ENCODE measurements around the gene IFI27.

GRCh38 chr14:94112513-94113063 lies 2.1 kb downstream of the IFI27 start:
- TF ChIP-seq PHF8 (IDR thresholded peaks at IDR 0.05; ENCODE audit: borderline replicate concordance, low read depth) (no peak), MAFK (IDR thresholded peaks at IDR 0.05; ENCODE audit: partially characterized antibody) (no peak), NR3C1 (IDR thresholded peaks at IDR 0.05) (no peak), POLR2A (IDR thresholded peaks at IDR 0.05; ENCODE audit: low read length) (no peak), EHMT2 (IDR thresholded peaks at IDR 0.05; ENCODE audit: low read depth) (no peak), REST (IDR thresholded peaks at IDR 0.05) (no peak), CTCF (IDR thresholded peaks at IDR 0.05) (no peak), E2F6 (IDR thresholded peaks at IDR 0.05; ENCODE audit: borderline replicate concordance, low read depth) (no peak)

All from A549 (cell line).